ENCODE results near the gene DCUN1D4.
"Not testable (repeated sequence)": the region's sequence is repeated elsewhere in the genome, so short reads cannot be mapped to it uniquely, and the experiment has no call there.

Gene DCUN1D4

DNA sequence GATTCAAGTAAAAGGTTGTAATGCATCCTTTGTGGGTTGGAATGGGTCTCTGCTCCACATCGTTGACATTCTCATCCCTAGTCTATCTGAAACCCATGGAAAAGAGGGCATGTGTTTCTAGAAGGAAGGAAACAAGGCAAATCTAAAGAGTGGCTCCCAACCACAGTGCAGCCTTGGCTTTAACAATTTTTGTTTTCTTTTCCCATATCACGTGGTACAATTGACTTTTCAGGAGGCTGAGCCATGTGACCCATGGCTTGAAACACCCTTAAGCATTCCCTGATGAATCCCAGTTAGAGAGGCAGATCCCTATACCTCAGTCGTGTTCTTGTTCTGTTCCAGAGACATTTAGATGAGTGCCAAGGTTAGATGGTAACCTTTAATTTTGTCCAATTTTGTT is 12.8 kb downstream of the DCUN1D4 start:
- no peak for DNase-seq

DNA sequence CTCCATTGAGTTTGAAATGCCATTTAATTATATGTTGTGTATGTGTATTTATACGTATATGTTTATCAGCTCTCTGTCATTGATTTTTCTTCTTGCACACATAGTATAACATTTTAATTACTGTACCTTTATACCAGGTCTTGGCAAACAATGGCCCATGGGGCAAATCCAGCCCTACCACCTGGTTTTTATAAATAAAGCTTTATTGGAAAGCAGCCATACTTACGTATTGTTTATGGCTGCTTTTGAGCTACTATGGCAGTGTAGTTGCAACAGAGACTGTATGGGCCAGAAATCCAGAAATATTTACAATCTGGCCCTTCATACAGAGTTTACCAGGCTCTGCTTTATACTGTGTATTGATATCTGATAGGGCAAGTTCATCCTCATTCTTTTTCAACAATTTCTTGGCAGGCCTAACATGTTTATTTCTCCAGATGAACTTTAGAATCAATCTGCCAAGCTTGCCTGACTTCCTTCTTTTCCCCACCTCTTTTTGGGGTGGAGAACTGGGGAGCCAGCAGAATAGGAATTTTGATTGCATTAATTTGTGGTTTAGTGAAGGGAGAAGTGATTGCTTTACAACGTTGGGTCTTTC is 15.8 kb downstream of the DCUN1D4 start:
- no peak for DNase-seq

DNA sequence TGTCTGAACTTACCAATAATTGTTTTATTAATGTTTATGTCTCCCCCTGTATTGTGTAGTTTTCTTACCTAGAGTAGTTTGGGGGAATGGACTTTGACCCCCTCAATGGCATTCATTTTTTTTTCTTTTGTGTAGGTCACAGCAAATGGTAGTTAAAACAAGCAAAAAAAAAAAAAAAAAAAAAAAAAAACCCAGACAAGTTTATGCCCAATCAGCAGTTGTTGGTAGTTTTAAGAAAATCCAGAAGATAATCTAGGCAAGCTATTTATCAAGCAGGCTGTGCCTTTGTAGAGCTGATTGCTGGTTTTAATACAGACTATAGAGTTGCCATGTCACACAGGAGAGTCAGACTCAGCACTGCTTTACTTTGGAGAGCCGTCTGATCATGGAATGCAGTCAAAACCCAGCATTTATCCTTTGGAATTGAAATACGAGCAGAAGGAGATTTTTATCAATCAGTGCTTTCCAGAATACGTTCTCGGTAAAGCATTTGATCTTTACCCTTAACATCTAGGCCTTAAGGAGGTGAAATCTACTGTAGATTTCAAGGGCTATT is 16.6 kb downstream of the DCUN1D4 start:
- DNase-seq, result no peak

DNA sequence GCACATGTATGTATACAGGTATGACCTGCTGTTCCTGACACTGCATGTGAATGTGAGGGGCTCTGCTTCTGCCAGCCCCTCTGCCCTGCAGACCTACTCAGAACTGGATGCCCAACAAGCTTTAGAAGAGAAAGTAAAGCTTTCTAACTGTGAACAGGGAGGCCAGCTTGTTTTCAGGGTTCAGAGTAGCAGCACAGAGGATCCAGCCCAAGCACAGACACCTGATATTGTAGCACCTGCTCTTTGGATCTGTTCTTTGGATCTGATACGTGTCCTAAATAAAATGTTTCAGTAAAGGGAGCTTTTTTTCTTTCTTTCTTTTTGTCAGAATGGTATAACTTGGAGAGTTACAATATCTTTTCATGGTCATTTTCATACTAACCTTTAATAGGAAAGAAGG is 19.2 kb downstream of the DCUN1D4 start:
- no peak for DNase-seq

DNA sequence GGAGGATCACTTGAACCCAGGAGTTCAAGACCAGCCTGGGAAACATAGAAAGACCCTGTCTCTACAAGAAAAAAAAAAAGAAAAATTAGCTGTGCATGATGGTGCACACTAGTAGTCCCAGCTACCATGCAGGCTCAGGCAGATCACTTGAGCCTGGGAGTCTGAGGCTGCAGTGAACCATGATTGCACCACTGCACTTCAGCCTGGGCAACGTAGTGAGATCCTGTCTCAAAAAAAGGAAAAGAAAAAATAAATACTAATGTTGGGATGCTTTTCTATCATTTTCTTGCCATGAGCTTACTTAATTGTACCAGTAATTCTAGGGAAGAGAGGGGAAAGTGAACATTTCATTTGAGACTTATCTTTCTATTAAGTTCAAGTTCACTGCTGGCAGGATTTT is 19.8 kb downstream of the DCUN1D4 start:
- DNase-seq, result no peak

DNA sequence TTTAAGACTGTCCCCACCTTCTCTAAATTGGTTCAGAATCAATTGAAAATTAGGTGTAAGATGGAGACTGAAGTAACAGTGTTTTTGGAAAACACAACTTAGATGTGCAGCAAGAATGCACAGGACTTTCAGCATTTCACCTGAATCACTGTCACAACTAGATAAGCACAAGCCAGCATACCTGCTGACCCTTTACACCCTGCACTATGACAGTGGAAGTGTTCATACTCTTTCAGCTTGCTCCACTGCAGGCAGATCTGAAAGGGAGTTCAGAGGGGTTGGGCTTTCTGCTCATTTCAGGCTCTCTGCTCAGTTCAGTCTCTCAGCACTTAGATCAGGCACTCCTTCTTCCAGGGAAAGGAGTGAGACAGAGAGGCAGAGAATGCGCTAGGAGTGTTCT is 22.8 kb downstream of the DCUN1D4 start:
- no peak for DNase-seq

DNA sequence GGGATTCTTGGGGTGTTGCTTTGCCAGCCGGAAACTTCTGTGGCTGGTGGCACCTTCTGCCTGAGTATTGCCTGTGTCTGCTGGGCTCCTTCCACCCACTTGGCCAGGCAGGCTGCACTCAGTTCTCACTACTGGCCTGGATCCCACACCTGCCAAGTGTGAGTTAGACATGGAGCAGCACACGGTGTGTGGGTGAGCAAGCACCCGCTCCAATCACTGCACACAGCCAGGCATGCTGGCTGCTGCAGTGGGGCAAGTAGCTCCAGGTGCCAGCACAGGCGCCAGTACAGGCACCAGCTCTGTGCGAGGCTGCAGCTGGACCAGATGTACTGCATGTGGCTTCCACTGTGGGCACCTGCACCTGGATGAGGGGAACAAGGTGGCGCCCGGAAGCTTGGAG is 23.9 kb downstream of the DCUN1D4 start:
- DNase-seq, result no peak

DNA sequence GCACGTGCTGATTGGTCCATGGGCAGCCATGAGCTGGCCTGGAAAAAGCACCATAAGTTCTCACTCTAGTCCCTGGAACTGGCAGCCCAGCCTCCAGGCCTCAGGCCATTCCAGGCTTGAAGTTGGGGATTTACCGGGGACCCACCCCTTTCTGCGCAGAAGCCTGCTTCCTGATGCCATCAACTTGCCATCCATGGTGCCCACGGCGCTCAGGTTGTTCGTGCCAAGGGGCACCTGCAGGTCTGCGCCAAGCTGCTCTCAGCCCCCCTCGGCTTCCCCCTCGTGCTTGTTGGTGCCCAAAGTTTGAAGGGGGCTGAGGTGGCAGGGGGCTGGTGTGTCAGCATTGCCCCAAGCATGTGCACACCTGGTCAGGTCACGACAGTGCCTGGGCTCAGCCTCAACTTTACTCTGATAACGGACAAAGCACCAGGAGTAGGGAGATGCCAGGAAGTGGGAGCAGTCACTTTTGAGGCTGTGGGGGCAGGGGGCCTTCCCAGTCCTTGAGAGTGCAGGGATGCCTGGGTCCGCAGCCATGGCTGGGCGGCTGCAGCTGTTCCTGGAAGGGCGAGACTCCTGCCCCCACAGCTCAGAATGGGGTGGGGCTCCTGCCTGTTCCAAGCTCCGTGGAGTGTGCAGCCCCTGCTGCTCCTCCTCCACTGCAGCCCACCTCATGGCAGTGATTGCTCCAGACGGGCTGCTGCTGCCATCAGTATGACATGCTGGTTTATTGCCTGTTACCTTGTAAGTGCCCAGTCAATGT is 24.9 kb downstream of the DCUN1D4 start:
- no peak for DNase-seq

DNA sequence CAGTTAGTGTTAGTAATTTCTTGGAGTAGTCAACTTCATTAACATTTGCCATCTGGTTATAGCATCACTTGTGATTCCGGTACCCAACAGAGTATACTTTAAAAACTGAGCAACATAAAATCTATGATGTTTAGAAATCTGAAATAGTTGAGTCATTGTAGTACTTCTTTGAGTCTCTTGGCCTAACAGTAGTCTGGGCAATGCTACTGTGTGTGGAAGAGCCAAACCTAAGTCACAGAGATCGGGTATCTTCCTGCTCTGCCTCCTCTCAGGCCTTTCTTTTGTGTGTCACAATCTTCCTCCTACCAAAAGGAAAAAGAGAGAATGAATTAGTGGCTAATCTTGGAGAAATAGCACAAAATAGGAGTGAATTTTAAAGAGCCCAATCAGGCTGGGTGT is 25.5 kb downstream of the DCUN1D4 start:
- no peak for DNase-seq

DNA sequence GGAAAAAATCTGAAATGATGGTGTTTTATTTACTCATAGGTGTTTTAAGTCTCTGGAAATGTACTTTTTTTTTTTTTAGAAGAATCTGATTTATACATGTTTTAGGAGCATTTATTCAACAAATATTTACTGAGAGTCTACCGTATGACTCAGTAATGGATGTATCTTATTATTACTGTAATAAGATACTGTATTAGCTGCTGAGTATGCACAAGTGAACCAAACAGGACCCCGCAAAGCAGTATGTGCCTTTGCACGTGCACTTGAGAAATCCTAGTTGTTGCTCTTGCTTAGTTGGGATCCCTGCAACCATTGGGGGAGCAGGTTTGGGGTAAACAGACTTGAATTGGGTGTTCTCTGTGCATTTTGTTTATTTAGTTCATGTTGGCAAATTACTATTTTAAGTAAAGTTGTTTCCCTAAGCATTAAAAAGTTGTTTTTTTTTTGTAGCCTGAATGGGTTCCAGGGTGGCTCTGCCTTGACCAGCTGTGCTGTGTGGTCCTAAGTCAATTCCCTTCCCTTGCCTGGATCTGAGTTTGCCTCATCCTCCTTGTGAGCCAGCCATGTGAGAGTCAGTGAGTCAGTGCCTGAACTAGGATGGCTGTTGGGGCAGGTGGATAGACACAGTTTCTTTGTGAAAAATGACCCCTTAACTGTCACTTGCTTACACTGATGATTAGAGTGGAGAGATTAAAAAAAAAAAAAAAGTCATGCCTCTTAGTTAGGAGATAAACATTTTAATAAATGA is 27.7 kb downstream of the DCUN1D4 start:
- no peak for DNase-seq

DNA sequence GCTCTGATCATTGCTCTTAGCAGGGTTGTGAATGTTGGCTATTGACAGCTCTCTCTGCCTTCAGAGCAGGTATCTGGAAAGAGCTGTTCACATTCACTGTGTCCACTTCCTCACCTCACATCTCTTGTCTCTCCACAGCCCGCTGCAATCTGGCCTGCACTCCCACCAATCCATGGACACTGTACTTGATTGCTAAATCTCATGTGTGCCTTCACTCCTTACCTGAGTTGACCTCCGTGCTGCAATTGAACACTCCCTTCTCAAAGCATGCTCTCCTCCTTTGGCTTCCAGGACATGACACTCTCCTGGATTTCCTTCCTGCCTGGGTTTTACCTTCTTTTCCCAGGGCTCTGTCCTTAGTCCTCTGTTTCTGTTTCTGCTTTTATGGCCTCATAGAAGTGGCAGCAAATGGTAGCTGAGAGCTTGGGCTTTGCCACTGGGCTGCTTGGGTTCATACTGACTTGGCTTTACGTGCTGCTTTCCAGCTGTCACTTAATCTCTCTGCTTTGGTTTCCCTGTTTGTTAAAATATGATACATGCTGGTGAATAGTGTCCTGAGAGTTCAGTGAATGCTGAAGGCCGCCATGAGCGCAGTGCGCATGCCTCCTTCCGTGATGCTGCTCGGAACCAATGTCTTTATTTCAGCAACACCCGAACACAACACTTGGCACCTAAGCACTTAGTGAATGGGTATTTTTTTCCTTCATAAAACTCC is 29.5 kb downstream of the DCUN1D4 start:
- no peak for DNase-seq

DNA sequence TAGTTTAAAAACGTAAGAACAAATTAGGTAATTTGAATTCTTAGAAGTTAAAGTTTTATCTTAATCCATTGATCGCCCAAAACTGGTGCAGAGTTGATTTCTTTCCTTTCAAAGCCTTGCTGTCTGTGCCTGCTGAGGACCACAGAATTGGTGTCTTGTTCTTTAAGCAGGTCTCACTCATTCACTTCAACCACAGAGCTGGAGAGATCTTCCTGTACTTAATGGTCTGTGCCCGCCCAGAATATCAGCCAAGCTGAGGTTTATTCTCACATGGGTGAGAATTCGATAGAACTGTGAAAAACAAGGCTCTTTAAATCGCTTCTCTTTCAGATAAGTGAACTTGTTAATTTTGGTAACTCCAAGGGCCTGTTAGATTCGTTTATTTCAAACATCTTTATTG is 31.6 kb downstream of the DCUN1D4 start:
- DNase-seq, result no peak

DNA sequence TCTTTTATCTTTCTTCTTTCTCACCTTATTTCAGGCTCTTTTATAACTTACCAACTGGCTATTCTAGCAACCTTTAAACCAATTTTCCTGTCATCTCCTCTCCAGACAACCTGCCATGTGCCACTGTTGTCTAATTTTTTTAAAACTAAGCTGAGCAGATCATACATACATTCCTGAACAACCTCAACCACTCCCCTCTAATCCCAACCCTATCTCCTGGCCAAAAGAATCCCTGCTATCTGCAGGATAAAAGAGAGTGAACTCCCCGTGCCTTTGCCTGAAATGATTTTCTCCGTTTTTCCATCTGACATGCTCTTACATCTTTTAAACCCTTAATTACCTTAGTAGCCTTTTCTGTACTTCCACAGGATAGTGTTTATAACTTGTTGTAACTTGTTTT is 35.5 kb downstream of the DCUN1D4 start:
- DNase-seq, result no peak

DNA sequence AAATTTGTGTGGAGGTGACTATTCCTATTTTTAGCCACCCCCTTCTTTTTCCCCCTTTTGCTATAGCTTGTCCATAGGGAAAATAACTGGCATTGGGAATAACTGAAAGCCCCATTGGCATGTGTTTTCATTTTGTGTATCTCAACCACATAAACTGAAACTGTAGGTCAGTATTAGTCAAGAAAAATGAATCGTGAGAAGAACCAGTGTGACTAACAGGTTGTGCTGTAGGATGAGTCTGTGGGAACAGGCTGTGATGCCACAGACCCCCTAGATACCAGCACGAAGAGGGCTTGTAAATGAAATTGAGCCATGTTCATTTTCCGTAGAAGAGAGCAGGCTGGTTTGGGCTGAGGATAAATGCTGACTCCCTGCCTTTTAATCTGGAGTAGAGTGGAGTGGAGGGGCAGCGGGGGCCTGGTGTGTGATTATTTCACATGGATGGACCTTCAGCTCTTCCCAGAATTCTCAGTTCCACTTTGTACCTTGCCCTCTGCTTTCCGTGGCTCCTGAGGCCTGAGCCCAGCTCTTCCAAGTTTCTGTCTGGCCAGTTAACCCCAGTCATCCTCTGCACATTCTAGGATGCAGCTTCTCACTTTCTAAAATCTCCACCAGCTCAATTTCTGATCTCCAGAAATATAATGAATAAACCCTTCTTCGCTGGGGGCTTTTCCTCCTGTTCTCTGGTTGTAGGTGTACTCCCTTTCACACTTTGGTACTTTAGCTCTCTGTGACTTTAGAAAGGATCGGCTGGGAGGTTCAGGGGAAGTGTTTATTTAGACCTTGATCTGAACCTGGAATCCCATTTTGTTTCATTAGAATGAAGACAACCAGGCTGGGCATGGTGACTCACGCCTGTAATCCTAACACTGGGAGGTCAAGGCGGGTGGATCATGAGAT is 37.3 kb downstream of the DCUN1D4 start:
- no peak for DNase-seq

DNA sequence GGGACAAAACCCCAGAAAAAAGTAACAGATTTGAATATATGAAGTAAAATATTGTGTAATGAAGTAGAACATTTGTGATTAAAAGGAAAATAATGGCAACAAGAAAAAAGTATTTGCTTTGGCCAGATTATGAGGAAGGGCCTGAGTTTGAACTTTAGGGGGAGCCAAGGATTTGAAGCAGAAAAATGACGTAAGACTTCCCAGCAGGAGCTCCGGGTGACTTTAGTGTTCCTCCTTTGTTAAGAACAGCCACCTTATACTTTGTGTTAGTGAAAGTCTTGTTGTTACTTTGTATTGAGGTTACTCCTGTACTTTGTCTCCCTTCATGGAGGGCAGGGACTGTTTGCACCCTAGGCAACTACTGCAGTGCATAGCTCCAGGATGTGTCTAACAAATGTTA is 41.1 kb downstream of the DCUN1D4 start:
- no peak for DNase-seq

DNA sequence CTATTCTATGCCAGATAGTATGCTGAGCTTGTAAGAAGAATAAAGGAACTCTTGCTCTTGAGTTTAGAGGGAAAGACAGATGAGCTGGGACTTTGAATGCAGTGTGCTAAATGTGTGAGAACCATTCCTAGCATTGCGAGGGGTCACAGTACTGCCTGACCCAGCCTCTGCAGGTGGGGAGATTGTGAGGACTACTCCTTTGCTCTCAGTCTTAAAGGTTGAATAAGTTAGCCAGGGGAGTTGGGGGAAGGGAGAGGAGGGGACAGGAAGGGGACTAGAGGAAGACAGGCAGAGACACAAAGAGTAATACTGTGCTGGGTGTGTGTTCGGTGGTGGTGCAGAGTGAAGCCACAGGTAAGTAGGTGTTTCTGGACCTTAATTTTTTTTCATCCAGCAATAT is 41.7 kb downstream of the DCUN1D4 start:
- DNase-seq, result no peak

DNA sequence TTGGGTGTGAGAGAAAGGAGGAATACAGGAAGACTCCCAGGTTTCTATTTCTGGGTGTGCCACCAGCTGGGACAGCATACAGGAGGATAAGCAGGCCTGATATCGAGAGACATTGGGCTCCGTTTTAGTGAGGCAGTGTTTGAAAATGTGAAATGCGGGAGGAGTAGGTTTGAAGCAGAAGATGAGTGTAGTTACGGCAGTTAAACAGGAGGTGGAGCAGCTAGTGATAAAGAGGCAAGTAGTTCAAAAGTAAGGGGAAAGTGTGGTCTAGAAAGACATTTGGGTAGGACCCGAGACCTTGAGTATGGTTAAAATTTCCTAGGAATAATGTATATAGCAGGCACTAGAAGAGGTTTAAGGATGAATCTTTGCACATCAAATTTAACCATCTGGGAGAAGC is 42.4 kb downstream of the DCUN1D4 start:
- no peak for DNase-seq

DNA sequence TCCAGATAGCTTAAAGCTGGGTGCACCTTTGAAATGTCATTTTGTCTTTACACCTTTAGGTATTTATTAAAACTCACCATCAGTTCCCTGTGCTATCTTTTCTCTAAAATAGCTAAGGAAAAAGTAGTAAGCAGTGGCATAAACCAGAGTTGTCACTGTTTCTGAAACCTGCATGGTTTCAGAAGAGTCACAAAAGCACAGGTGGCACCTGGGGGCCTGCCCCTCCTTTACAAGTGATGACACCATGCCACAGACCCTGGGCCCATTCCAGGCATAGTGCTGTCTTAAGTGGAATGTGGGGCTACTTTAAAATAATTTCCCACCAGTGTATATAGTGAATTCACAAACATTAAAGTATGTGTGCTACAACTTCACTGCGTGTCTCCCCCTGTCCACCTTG is 47.8 kb downstream of the DCUN1D4 start:
- no peak for DNase-seq

DNA sequence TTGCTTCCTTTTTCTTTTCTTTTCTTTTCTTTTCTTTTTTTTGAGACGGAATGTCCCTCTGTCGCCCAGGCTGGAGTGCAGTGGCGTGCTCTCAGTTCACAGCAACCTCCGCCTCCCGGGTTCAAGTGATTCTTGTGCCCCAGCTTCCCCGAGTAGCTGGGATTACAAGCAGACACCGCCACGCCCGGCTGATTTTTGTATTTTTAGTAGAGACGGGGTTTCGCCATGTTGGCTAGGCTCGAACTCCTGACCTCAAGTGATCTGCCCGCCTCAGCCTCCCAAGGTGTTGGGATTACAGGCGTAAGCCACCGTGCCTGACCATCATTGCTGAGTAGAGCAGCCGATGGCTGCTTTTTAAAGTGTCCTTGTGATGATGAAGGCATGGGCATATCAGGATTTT is 50.4 kb downstream of the DCUN1D4 start:
- DNase-seq, result not testable (repeated sequence)

DNA sequence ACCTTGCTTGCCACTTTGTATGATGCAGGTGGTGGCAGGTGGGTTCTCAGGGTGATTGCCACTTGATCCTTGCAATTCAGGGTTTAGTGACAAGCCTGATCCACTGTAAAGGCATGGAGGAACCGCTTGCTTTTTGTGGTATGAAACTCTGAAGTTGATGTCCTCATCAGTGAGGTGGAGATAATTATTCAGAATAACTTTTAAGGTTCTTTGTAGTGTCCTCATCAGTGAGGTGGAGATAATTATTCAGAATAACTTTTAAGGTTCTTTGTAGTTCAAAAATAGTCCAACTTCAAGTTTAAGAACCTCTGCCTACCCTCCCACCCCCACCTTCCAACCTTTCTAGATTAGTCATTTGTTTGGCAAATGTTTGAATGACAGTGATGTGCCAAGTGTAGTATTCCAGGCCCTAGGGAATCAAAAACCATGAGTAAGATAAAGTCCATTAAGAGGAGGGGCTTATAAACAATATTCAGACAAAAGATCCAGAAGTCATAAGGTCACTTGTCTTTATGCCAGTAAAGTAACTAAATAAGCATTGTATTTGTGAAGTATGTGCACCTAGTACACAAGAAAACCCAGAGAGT is 51.2 kb downstream of the DCUN1D4 start:
- no peak for DNase-seq

DNA sequence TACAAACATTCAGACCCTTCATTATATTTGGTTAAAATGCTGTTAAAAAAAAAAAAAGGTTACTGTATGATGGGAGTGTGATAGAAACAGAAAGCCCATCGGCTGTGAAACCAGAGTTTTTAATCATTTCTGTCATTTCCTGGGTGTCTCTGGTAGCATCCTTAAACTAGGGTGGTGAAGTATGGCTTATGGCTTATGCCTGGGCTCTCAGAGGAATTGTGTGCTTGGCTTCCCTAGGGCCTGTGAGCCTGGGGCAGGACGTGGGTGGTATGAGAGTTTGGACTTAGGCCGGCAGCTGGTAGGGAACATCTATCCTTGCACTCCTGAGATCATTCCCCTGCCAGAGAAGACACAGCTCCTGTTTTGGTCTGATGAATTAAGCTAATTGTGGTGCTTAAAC is 52.2 kb downstream of the DCUN1D4 start:
- DNase-seq, result no peak
